Ramos (cell line): ENCODE measurements around the gene PDSS1.

Source experiments
- in situ Hi-C: fragments of 300-500 bp; cut with MboI; formaldehyde crosslinking; loops from one replicate; pipeline ENCODE4 v1.14.3; 2022; ENCODE audit warnings: low sequenced_read_pairs; ENCODE audit not compliant: unreplicated experiment

The PDSS1 gene

DNA sequence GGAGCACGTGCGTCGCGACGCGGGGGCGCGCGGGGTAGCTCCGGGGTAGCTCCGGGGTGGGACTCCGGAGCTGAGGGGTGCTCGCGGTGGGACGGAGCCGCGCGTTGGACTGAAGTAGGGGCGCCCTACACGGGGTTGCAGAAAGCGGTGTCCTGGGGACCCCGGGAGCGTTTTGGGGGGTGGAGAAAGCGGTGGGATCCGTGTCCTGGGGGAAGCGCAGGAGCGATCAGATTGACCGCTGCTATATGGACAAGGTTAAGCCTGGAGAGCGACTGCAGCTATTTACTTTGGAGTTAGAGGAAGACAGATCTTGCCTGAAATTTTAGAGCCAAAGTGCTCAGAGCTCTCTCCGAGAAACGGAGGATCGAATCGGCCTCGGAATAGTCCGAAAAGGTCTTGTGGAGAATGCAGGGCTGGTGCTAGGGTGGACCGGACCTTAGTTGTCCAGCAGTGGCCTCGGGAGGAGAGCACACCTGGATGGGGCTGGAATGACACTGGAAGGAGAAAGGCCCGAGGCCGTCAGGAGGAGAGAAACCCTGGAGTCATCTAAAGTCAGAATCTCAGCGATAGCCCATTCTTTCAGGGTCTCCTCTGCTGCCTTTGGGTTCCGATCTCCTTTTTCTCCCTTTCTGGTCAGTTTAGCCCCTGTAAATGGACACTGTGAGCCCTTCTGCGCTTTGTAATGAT is 564 bp downstream of the PDSS1 start:
- in situ Hi-C loops = loop anchor here (10.0 kb wide), 1 partner anchor 363 kb away; no protein-coding TSS in a partner anchor

DNA sequence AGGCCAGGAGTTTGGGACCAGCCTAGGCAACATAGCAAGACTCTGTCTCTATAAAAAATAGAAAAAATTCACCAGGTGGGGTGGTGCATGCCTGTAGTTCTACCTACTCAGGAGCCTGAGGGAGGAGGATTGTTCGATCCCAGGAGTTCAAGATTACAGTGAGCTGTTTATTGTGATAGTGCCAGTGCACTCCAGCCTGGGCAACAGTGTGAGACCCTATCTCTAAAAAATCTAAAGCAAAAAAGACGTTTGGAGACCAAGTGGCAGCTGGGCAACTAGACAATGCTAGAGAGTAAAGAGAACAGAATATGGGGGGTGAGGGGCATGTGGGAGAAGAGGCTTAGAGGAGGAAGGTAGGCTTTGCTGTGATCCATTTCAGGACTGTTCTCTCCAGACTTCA is 1.4 kb downstream of the PDSS1 start:
- in situ Hi-C loops = loop anchor here (10.0 kb wide), 1 partner anchor 364 kb away; no protein-coding TSS in a partner anchor

DNA sequence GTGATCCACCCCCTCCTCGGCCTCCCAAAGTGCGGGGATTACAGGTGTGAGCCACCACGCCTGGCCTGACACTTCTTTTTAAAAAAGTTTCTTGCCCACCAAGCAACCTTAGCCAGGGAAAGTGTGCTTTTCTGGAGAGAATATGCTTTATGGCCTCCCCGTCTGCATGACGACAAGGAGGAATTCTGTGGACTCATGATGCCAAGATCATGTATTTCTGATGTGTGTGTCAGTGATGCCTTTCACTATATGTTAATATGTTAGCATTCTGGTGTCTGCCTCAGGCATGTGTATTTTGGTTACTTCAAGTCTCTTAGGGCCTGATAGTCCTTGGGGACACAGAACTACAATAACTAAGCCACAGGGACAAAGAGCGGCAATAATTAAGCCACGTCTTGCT is 2.1 kb downstream of the PDSS1 start:
- in situ Hi-C loops = loop anchor here (10.0 kb wide), 1 partner anchor 365 kb away; no protein-coding TSS in a partner anchor

DNA sequence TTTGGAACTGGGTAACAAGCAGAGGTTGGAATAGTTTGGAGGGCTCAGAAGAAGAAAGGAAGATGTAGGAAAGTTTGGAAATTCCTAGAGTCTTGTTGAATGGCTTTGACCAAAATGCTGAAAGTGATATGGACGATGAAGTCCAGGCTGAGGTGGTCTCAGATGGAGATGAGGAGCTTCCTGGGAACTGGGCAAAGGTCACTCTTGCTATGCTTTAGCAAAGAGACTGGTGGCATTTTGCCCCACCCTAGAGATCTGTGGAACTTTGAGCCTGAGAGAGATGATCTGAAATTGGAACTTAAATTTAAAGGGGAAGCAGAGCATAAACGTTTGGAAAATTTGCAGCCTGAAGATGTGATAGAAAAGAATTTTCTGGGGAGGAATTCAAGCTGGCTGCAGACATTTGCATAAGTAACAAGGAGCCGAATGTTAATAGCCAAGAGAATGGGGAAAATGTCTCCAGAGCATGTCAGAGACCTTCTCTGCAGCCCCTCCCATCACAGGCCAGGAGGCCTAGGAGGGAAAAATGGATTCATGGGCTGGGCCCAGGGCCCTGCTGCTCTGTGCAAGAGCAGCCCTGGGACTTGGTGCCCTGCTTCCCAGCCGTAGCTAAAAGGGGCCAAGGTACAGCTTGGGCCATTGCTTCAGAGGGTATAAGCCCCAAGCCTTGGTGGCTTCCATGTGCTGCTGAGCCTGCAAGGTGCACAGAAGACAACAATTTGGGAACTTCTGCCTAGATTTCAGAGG is 3.6 kb downstream of the PDSS1 start:
- in situ Hi-C loops = no loop called here

DNA sequence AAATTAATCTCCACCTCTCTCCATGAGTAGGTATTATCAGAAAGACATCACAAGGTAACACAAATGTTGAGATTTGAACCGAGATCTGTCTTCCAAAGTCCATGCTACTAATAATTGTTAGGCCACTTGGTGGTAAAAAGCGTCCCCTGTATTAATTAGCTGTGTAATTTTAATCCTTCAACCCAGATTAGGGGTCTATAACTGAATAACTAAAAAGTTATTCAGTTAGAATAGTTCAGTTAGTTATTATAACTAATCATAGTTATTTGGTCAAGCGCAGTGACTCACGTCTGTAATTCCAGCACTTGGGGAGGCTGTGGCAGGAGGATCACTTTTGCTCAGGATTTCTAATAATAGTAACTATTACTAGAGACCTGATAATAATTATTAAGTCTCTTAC is 5.6 kb downstream of the PDSS1 start:
- in situ Hi-C loops = no loop called here

DNA sequence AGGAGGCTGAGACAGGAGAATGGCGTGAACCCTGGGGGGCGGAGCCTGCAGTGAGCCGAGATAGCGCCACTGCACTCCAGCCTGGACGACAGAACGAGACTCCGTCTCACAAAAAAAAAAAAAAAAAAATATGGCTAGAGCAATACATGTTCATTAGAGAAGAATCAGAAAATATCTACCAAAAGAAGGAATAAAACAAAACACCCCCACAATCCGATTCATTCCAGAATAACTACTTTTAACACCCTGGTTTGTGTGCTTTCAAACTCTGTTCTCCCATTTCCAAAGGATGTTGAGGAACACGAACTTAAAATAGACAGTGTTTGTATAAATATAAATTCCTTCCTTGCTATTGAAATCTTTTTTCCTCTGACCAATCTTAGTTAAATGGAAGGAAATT is 6.5 kb downstream of the PDSS1 start:
- in situ Hi-C loops = no loop called here

DNA sequence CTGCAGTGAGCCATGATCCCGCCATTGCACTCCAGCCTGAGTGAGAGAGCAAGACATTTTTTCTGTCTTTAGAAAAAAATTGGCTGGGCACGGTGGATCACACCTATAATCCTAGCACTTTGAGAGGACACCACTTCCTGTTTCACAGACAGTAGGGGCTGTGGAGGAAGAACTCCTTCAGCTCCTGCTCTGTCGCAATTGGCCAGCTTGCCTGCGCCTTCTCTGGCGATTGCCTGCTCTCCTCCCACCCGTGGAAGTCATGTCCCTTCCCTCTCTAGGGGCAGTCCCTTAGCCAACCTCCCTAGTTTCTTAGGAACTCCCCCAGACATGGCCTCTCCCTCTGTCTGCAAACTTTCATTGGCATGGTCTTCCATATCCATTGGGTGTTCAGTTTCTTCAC is 8.7 kb downstream of the PDSS1 start:
- in situ Hi-C loops = no loop called here

DNA sequence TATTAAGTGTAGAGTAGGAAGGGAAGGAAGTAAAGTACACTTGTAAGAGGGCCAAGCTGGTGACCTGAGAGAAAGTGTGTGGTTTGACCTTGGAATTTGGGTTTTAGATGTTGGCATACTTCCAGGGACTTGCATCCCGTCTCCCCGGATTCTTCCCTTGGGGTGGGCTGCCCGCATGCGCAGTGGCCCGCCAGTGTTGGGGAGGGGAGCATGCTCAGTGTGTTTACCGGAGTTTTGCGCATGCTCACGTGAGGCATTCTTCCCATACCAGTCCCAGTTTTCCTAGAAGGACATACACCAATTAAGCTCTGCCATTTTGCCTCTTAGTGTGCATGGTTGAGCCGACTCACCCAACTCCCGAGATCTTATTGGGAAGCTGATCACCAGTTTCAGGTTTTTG is 9.4 kb downstream of the PDSS1 start:
- in situ Hi-C loops = no loop called here

DNA sequence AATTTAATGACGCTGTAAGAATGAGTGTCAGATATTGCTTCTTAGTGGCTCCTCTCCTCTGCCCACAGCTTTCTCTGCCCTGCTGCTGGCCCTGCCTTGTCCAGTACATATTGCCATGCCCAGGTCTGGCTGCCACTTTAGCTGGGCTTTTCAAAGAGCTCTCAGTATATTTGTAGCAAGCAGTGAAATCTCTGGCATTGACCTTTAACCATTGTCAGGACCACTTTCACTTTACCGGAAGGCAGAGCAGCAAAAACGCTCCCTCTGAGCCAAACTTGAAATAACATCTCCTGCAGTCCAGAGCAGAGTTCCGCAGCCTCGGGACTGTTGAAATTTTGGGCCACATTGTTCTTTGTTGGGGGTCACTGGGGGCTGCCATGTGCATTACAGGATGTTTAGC is 13.8 kb downstream of the PDSS1 start:
- in situ Hi-C loops = no loop called here

DNA sequence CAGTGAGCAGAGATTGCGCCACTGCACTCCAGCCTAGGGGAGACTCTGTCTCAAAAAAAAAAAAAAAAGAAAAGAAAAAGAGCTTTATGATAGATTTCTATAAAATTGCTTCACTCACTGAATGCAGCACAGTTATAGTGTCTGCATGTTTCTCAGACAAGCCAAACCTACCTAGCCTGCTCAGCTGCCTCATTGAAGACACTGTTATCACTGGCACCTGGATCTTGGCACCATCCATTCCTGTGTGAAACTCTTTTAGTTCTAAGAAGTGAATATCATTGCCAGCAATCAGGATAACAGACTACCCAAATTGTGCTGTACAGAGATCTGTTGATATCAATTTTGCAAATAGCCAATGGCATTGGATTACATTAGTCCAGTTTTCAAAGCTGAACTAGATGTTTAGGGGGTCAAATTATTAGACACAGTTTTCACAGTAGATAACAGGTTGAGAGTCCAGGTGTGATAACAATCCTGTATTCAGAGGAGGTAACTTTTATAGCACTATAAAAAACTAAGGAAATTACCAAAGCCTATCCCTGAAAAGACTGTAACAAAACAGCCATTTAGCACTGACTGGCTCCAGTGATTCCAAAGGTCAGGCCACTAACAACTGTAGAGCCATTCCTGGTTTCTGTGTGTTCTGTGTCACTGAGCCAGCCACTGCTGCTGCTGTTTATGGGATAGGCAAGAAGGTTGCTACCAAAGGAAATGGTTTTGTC is 17.1 kb downstream of the PDSS1 start:
- in situ Hi-C loops = no loop called here

DNA sequence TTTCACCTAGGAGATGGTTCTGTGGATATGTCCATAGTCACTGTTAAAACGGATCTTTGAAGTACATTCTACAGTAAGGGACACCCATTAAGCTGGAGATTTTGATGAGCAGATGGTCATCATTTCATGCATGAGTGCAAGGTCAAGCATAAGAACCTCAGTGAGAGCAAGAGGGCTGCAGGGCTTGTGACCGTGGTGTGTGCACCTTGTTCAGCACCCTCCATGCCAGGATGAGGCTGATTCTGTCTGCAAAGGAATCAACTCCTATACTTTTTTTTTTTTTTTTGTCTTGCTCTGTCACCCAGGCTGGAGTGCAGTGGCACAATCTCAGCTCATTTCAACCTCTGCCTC is 17.6 kb downstream of the PDSS1 start:
- in situ Hi-C loops = no loop called here

DNA sequence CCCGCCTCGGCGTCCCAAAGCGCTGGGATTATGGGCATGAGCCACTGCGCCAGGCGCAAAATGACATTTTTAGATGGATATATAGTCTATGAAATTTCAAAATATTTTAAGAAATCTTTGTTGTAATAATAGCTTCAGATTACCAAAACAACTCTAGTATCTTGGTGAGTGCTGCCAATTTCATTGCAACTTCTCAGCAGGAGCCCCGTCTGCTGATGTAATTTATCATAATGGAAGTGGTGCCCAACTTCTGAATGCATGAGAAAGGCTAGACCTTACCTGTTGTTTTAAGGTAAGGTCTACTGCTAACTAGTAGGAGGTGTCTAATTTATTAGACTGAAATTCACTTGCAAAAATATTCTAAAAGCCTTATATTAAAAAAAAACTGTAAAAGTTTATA is 20.0 kb downstream of the PDSS1 start:
- in situ Hi-C loops = no loop called here

DNA sequence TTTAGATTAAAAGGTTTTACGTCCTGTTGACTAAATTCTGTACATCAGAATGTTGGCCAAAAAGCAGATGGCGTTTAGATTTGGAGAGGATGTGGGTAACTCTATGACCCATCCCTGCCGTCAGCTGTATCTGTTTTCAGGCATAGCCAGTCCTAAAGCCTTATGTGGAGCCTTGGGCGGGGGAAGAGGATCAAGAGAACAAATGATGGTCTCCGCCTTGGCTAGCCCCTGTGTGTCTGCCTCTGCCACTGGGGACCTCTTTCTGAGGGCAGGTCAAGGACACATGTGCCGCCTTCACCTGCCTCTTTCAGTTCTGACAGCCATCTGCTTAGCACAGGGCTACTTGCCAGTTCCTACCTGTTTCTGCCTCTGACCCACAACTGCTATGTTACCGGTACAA is 24.1 kb downstream of the PDSS1 start:
- in situ Hi-C loops = no loop called here

DNA sequence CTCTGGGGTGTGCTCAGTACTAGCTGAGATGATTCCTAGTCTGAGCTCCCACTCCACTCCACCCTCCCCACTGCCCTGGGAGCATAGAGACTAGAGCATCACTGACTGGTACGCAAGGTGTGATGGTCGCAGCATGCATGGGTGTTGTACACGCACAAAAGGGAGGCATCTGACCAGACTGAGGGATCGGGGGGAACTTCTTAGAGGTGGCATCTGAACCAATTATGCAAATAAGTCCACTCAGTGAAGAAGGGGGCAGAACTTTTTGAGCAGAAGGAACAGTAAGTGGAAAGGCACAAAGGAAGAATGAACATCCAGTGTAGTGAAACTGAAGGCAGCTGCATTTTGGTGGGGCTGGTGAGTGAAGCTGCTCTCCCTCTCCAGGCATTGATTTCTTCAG is 25.5 kb downstream of the PDSS1 start:
- in situ Hi-C loops = no loop called here

DNA sequence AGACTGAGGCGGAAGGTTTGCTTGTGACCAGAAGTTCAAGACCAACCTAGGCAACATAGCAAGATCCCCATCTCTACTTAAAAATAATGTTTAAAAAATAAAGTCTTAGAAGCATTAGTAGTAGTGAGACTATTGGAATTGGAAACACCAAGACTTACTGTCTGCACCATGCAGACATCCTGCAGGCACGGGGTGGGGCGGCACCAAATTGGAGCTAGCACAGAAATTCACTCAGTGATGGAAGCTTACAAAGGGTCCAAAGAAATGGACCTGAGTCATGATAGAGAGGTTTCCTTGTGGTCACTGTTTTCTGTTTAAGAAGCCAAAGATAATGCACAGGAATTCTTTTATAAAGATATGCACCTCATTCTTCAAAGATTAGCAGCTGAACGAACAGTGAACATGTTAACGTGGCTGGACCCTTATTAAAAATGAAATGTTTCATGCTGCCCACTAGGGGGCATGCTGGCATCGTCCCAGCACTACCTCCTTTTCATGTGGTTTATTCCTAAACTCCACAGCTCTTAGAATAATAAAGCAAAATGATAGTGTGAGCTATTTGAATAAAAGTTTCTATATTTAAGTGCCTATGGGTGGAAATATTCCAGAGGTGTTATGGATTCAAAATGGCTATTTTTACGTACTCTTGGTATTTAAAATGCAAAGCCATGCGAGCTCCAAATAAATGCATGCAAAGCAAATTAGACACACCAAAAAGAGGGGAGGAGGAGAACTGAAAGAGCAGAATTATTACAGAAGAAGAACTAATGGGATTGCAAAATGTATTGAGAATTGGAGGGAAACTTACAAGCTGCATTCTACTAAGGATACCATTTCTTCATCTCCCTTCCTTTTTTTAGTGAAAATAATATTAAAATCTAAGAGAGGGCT is 28.6 kb downstream of the PDSS1 start:
- in situ Hi-C loops = no loop called here

DNA sequence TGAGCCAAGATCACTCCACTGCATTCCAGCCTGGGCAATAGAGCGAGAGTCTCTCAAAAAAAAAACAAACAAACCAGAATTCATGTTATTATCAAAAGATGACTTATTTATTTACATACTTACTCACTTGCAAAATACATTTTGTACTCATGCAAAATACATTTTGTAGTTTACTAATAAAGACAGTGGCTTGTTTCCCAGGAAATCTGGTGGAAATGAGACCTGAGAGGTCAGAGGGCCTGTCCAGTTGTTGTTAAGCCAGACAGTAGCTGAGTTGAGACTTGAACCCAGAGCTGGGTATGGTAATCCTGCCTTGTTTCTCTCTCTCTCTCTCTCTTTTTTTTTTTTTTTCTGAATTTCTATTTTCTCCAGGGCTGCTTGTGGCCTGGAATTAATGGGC is 29.5 kb downstream of the PDSS1 start:
- in situ Hi-C loops = no loop called here

DNA sequence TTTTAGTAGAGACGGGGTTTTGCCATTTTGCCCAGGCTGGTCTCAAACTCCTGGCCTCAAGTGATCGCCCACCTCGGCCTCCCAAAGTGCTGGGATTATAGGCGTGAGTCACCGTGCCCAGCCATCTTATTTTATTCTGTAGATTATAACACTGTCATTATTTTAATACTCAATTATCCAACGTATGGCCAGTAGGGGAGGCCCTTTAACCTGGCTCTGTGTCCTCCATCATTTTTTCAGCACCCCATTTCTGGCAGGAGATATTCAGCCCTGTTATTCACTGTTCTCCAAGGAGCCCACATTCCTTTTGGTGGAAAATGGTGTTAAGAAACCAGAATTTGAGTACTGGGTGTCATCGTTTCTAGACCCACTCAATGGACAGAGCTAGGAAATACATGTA is 31.5 kb downstream of the PDSS1 start:
- in situ Hi-C loops = no loop called here

DNA sequence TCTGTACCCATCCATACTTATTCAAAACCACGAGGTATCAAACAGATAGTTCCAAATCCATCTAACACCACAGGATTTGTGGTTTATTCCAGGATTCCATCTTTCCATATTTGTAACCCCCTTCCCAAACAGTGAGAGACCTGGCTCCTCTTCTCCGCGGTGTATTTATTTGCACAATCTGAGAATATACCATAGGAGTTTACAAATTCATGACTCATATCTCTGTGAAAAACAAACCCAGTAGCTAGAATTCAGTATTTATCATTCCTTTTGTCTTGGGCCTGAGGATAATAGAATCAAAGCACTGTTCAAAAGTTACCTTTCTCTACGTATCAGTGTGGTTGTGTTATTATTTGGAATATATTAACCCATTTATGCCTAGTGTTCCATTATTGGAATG is 31.9 kb downstream of the PDSS1 start:
- in situ Hi-C loops = no loop called here

DNA sequence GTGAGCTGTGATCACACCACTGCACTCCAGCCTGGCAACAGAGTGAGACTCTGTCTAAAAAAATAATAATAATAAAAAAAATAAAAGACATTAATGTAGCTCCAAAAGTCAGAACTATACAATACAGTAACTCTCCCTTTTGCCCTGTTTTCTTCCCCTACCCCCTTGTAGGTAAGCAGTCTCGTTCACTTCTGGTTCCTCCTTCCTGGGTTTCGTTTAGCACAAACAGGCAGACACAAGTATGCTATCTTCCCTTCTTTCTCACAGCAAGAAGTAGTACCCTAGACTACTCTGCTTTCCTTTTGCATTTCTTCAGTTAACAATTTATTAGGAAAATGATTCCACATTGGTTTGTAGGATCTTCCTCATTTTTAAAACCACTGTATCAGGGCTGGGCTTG is 33.1 kb downstream of the PDSS1 start:
- in situ Hi-C loops = loop anchor here (5.0 kb wide), 1 partner anchor 137 kb away; no protein-coding TSS in a partner anchor
